ENCODE data around the gene SEPSECS. TPM values are rescaled to one million over a fixed set of nuclear protein-coding genes. Genes with fewer than 3 reads are reported as not detected.

Gene SEPSECS
- total and polyA plus RNA-seq, 9 of the 15 experiments (the other 6 are each of a cell fraction or from before 2014, with no cell fraction given), result 3.9 to 17.2 (median 7.9) TPM

DNA sequence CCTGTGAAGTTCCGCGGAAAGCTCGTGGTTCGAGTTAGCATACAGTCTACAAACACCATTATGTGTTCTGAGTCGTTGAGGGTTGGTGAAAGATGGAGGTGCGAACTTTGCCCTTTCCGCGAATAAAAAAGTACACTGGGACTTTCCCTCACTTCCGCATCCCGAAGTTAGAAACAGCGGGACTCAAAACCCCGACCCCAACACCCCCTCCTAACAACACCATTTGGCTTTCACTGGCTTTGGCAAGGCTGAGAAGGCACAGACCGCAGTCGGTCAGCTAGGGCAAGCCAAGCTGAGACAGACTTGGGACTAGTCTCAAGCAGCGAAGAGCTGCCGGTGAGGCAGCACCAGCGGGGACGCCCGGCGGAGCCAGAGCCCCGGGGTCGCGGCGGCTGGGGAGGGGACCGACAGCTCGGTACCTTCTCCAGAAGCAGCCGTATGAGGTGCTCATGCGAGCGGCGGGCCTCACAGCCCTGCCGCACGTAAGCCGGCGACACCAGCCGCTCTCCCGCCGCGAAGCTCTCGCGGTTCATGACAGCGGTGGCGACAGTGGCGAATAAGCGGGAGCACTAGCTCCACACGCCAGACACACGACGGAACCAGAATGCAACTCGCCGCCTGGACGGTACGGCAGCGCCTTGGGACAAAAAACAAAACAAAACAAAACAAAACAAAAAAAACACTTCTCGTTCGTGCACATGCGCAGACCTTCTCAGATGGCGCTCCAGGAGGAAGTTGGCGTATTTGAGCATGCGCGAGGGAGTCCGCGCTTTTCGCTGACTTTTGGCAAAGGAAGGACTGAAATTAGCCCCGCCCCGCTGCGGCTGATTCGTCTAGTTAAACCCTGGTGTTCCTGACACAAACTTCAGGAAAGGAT lies at the start of gene SEPSECS (continued):
- TF ChIP-seq FOXJ3 (CRISPR knock-in tag; IDR thresholded peaks at IDR 0.05), result no peak
- TF ChIP-seq BRD4 (IDR thresholded peaks at IDR 0.05), result peak; percentile 51; the same call in 1 of the 2 replicates
- no peak for TF ChIP-seq RHOXF2B (CRISPR knock-in tag; conservative IDR thresholded peaks at IDR 0.05)
- TF ChIP-seq, protein P1, sequence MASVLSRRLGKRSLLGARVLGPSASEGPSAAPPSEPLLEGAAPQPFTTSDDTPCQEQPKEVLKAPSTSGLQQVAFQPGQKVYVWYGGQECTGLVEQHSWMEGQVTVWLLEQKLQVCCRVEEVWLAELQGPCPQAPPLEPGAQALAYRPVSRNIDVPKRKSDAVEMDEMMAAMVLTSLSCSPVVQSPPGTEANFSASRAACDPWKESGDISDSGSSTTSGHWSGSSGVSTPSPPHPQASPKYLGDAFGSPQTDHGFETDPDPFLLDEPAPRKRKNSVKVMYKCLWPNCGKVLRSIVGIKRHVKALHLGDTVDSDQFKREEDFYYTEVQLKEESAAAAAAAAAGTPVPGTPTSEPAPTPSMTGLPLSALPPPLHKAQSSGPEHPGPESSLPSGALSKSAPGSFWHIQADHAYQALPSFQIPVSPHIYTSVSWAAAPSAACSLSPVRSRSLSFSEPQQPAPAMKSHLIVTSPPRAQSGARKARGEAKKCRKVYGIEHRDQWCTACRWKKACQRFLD (CRISPR knock-in tag; IDR thresholded peaks at IDR 0.05), result peak; percentile 75
- no peak for TF ChIP-seq SMARCB1 (IDR thresholded peaks at IDR 0.05; ENCODE audit: insufficient read length, low read depth)
- TF ChIP-seq, protein P2, sequence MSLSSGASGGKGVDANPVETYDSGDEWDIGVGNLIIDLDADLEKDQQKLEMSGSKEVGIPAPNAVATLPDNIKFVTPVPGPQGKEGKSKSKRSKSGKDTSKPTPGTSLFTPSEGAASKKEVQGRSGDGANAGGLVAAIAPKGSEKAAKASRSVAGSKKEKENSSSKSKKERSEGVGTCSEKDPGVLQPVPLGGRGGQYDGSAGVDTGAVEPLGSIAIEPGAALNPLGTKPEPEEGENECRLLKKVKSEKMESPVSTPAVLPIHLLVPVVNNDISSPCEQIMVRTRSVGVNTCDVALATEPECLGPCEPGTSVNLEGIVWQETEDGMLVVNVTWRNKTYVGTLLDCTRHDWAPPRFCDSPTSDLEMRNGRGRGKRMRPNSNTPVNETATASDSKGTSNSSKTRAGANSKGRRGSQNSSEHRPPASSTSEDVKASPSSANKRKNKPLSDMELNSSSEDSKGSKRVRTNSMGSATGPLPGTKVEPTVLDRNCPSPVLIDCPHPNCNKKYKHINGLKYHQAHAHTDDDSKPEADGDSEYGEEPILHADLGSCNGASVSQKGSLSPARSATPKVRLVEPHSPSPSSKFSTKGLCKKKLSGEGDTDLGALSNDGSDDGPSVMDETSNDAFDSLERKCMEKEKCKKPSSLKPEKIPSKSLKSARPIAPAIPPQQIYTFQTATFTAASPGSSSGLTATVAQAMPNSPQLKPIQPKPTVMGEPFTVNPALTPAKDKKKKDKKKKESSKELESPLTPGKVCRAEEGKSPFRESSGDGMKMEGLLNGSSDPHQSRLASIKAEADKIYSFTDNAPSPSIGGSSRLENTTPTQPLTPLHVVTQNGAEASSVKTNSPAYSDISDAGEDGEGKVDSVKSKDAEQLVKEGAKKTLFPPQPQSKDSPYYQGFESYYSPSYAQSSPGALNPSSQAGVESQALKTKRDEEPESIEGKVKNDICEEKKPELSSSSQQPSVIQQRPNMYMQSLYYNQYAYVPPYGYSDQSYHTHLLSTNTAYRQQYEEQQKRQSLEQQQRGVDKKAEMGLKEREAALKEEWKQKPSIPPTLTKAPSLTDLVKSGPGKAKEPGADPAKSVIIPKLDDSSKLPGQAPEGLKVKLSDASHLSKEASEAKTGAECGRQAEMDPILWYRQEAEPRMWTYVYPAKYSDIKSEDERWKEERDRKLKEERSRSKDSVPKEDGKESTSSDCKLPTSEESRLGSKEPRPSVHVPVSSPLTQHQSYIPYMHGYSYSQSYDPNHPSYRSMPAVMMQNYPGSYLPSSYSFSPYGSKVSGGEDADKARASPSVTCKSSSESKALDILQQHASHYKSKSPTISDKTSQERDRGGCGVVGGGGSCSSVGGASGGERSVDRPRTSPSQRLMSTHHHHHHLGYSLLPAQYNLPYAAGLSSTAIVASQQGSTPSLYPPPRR (CRISPR knock-in tag; IDR thresholded peaks at IDR 0.05; ENCODE audit: borderline replicate concordance), result no peak
- TF ChIP-seq, protein P3, sequence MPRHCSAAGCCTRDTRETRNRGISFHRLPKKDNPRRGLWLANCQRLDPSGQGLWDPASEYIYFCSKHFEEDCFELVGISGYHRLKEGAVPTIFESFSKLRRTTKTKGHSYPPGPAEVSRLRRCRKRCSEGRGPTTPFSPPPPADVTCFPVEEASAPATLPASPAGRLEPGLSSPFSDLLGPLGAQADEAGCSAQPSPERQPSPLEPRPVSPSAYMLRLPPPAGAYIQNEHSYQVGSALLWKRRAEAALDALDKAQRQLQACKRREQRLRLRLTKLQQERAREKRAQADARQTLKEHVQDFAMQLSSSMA (CRISPR knock-in tag; IDR thresholded peaks at IDR 0.05), result no peak
- TF ChIP-seq XRCC5 (IDR thresholded peaks at IDR 0.05; ENCODE audit: low read depth, low read length), result no peak
- TF ChIP-seq NR4A1 (CRISPR knock-in tag; IDR thresholded peaks at IDR 0.05), result peak; percentile 18; the same call in 1 of the 2 replicates
- TF ChIP-seq NR4A1 (tag; IDR thresholded peaks at IDR 0.05), result no peak
- TF ChIP-seq, protein P4, sequence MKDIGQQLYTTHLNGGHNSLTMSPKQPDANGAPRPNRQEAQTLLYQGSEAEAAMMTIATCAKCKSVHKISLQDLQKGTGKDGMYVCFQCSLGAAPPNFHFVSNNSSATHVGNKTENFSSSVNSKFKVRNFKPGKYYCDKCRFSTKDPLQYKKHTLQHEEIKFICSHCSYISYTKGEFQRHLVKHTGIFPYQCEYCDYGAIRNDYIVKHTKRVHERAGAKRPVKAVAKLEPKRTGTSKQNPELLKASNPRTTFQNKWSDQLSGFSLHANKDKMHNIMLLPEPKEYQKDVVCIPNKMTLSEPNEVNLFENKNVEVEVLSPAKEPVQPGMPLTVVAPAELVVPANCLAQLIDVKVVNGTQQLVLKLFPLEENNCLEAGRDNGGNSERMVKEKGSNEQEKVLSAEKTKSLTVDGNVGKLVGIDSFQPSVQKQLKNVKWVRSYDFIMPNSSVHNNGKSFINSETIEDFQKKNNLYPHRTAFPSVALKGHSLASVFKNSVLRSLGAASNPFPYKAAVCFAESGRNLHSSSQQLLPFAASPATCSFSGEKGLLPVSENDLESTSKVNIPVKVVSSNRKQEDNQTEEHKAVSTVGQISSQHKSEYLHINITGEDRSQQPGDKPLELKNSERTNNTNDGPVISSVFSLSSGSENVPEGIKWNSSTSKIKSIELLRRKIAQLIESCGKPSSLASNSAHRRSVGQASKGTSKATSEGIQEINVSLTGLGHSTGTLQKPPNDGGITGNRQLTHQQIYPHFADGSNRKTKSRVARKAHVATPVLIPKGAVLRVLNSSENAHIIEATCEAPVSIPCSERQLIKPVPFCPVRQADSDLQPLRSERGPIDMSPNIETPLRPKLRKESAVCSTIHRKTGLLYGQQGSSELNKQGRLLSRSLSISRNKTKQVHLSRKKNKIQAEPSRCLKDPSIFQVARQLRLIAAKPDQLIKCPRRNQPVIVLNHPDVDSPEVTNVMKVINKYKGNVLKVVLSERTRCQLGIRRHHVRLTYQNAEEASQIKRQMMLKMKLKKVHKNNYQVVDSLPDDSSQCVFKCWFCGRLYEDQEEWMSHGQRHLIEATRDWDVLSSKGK (CRISPR knock-in tag; IDR thresholded peaks at IDR 0.05), result no peak
- TF ChIP-seq STAT5A (IDR thresholded peaks at IDR 0.05; ENCODE audit: borderline replicate concordance, low read length), result no peak
- TF ChIP-seq ASH1L (IDR thresholded peaks at IDR 0.05; ENCODE audit: borderline replicate concordance, low read depth, partially characterized antibody), result no peak
- TF ChIP-seq THRAP3 (IDR thresholded peaks at IDR 0.05; ENCODE audit: borderline replicate concordance), result no peak
